SU-DHL-6 (cell line): ENCODE results near the gene UROD.

Source experiments
- H2AFZ ChIP-seq: fragments of 200-600 bp; sonication (generic); 2 replicates; pipeline ENCODE4 v1.6.1; 2014; ENCODE audit warnings: low read depth, mild to moderate bottlenecking, moderate library complexity, mixed read lengths, antibody characterized with exemption, low read length; ENCODE audit not compliant: severe bottlenecking
- H3F3A ChIP-seq: fragments of 200-600 bp; shearing (Covaris generic); 2 replicates; pipeline ENCODE4 v1.6.0; 2016; ENCODE audit warnings: antibody characterized with exemption, mild to moderate bottlenecking; ENCODE audit not compliant: insufficient read depth
- H3K27ac ChIP-seq: fragments of 200-600 bp; sonication (generic); 2 replicates; pipeline ENCODE4 v1.5.1; 2016; ENCODE audit warnings: low read depth, mild to moderate bottlenecking, low read length, moderate library complexity, mixed read lengths
- H3K27me3 ChIP-seq: fragments of 200-600 bp; sonication (generic), shearing (Covaris generic); 2 replicates; pipeline ENCODE4 v1.6.0; 2014; ENCODE audit warnings: mild to moderate bottlenecking, low read length
- H3K36me3 ChIP-seq: fragments of 200-600 bp; sonication (generic); 2 replicates; pipeline ENCODE4 v1.6.1; 2014; ENCODE audit warnings: mild to moderate bottlenecking, low read length, mixed read lengths
- H3K4me2 ChIP-seq: fragments of 300-600, 200-600 bp; shearing (Covaris generic), sonication (generic); 2 replicates; pipeline ENCODE4 v1.6.0; 2014; ENCODE audit warnings: low read length, low read depth, mild to moderate bottlenecking; ENCODE audit not compliant: poor library complexity, severe bottlenecking
- H3K4me3 ChIP-seq: fragments of 200-600 bp; sonication (generic); 2 replicates; pipeline ENCODE4 v1.5.1; 2014; ENCODE audit warnings: antibody characterized with exemption, low read length, mild to moderate bottlenecking, mixed read lengths; ENCODE audit not compliant: insufficient read depth, poor library complexity, severe bottlenecking
- H3K79me2 ChIP-seq: fragments of 200-600 bp; sonication (generic); 2 replicates; pipeline ENCODE4 v1.6.1; 2014; ENCODE audit warnings: mild to moderate bottlenecking, low read length, moderate library complexity; ENCODE audit not compliant: insufficient read depth
- H3K9ac ChIP-seq: fragments of 200-600 bp; sonication (generic); 2 replicates; pipeline ENCODE4 v1.7.0; 2014; ENCODE audit warnings: mild to moderate bottlenecking, low read length
- H3K9me2 ChIP-seq: fragments of 200-600 bp; sonication (generic); replicated peaks from 2 replicates; pipeline ENCODE4 v1.6.1; 2014; ENCODE audit warnings: low read length; ENCODE audit not compliant: insufficient read depth
- H3K9me3 ChIP-seq: fragments of 200-600 bp; sonication (generic); 2 replicates; pipeline ENCODE4 v1.6.1; 2014; ENCODE audit warnings: low read length, mixed read lengths; ENCODE audit not compliant: insufficient read depth
- H4K20me1 ChIP-seq: fragments of 200-600 bp; sonication (generic); 2 replicates; pipeline ENCODE4 v1.6.1; 2014; ENCODE audit warnings: low read depth, mild to moderate bottlenecking, antibody characterized with exemption, low read length, moderate library complexity, mixed read lengths
- EZH2phosphoT487 ChIP-seq: fragments of 200-600 bp; sonication (generic), shearing (Covaris generic); conservative IDR thresholded peaks from 2 replicates; pipeline ENCODE4 v1.6.1; 2018; ENCODE audit warnings: mild to moderate bottlenecking, antibody characterized with exemption, low read length, moderate library complexity, mixed read lengths
- TF ChIP-seq, protein P1 (sequence below): fragments of 200-600 bp; sonication (generic); IDR thresholded peaks from one replicate; pipeline ENCODE4 v1.5.1; 2017; ENCODE audit warnings: antibody characterized with exemption, mild to moderate bottlenecking, low read length, moderate library complexity; ENCODE audit not compliant: insufficient read depth, poor library complexity, severe bottlenecking

UROD gene

DNA sequence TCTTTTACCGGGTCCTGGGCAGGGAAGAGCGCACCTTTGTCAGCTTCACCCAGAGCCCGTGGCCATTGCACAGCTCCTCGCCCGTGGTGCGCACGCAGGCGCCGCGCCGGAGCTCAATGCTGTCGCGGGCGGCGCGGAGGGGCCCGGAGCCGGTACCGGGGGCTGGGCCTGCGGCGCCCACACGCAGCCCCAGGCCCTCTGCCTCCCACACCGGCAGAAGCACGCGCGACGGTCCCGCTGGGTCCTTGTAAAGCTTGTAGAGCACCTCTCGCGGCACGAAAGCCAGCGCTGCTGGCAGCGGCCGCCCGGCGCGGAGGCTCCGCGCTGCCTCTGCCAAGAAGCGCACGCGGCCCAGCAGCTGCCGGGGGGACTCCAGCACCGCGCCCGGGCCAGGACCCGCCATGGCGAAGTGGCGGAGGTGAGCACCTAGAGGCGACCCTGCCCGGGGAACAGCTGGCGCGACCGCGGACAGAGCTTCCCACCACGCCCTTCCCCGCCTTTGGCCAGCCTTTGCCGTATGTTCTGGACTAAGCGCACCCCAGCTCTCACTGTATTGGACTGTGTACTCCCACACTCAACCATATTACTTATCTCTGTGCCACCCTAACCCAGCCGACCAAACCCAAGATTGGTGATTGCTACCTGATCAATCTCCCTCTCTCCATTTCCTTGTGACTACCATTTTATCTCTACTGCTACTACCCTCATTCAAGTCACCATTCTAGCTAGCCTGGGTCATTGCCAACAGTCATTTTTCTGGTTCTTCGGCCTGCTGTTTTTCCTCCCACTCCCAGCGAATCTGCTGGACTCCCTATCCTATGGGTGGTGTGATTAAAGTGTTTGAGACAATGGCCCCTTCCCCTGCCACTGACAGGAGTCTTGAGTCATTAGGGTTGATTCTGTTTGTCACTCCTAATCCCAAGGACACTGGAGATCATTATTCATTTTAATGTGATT, 921 bp upstream of the UROD start, which contains the start of gene HECTD3:
TSS of gene HECTD3 (minus strand) at position 470 of the 957 bp plus-strand sequence. CDS start at position 403, 67 bp downstream.
- H3K9me3 ChIP-seq, result no peaks in the 10 kb centered on the region
- H3K4me3 ChIP-seq, result peak within 1 kb of the TSS; percentile 79
- no peaks in the 10 kb centered on the region for H4K20me1 ChIP-seq
- no peaks in the 10 kb centered on the region for H3F3A ChIP-seq
- H3K9ac ChIP-seq, result peak within 1 kb of the TSS; percentile 70
- peak within 1 kb of the TSS; percentile 95 for H2AFZ ChIP-seq
- H3K79me2 ChIP-seq, result no peaks in the 10 kb centered on the region
- H3K4me2 ChIP-seq, result peak within 1 kb of the TSS; percentile 93
- H3K9me2 ChIP-seq, result no peaks in the 10 kb centered on the region
- no peaks in the 10 kb centered on the region for H3K27me3 ChIP-seq
- TF ChIP-seq, protein P1, sequence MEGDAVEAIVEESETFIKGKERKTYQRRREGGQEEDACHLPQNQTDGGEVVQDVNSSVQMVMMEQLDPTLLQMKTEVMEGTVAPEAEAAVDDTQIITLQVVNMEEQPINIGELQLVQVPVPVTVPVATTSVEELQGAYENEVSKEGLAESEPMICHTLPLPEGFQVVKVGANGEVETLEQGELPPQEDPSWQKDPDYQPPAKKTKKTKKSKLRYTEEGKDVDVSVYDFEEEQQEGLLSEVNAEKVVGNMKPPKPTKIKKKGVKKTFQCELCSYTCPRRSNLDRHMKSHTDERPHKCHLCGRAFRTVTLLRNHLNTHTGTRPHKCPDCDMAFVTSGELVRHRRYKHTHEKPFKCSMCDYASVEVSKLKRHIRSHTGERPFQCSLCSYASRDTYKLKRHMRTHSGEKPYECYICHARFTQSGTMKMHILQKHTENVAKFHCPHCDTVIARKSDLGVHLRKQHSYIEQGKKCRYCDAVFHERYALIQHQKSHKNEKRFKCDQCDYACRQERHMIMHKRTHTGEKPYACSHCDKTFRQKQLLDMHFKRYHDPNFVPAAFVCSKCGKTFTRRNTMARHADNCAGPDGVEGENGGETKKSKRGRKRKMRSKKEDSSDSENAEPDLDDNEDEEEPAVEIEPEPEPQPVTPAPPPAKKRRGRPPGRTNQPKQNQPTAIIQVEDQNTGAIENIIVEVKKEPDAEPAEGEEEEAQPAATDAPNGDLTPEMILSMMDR, result no peak
- no peak for TF ChIP-seq EZH2phosphoT487
- H3K27ac ChIP-seq, result peak within 1 kb of the TSS; percentile 39
- no peaks in the 10 kb centered on the region for H3K36me3 ChIP-seq

DNA sequence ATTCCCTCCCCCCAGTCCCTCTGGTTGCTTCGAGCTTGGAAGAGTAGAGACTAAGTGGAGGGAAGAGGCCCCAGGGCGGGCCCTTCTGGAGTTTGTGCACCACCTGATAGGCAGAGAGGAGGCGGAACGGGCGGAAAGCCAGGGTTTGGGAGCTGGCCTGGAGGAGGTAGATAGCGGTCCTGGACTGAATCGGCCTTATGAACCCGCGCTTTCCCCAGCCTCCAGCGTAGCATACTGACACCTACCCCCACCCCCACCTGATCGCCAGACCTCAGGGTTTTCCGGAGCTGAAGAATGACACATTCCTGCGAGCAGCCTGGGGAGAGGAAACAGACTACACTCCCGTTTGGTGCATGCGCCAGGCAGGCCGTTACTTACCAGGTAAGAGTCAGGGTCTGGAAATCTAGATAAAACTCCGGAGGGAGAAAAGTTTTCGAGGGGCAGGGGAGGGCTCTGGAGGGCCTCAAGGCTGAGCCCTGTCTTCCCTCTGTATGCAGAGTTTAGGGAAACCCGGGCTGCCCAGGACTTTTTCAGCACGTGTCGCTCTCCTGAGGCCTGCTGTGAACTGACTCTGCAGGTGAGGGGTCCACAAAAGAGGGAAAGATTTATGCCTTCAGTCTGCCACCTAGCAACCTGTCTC, 705 bp downstream of the UROD start:
- Histone ChIP-seq H3K79me2 (no peaks in the 10 kb centered on the region), H3K9ac (peak overlapping the region; percentile 70), H2AFZ (peak overlapping the region; percentile 79), H3K4me2 (peak overlapping the region; percentile 93), H3K36me3 (no peaks in the 10 kb centered on the region), H4K20me1 (no peaks in the 10 kb centered on the region), H3K4me3 (peak overlapping the region; percentile 79), H3K9me3 (no peaks in the 10 kb centered on the region), H3F3A (no peaks in the 10 kb centered on the region), H3K27ac (no peak overlapping the region), H3K9me2 (no peaks in the 10 kb centered on the region), H3K27me3 (no peaks in the 10 kb centered on the region)
- TF ChIP-seq EZH2phosphoT487, result no peak
- TF ChIP-seq, protein P1, result no peak

DNA sequence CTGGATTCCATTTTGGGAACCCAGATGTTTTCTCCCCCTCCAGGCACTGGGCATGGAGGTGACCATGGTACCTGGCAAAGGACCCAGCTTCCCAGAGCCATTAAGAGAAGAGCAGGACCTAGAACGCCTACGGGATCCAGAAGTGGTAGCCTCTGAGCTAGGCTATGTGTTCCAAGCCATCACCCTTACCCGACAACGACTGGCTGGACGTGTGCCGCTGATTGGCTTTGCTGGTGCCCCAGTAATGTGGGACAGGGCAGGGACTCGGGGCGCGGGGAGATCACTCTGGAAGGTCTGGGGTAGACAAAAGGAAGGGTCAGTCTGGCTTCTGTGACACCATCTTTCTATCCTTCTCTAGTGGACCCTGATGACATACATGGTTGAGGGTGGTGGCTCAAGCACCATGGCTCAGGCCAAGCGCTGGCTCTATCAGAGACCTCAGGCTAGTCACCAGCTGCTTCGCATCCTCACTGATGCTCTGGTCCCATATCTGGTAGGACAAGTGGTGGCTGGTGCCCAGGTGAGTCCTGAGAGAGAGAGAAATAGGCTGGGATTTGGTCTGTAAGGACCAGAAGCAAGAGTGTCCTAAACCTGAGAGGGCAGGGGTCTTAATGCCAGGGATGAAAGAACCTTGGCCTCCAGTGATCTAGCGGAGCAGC, 1.6 kb downstream of the UROD start:
- Histone ChIP-seq H3K4me3 (no peak overlapping the region), H3F3A (no peaks in the 10 kb centered on the region), H2AFZ (no peak overlapping the region), H3K9ac (no peak overlapping the region), H3K9me2 (no peaks in the 10 kb centered on the region), H3K27me3 (no peaks in the 10 kb centered on the region), H3K79me2 (no peaks in the 10 kb centered on the region), H3K9me3 (no peaks in the 10 kb centered on the region), H4K20me1 (no peaks in the 10 kb centered on the region), H3K27ac (no peak overlapping the region), H3K4me2 (peak overlapping the region; percentile 93), H3K36me3 (no peaks in the 10 kb centered on the region)
- TF ChIP-seq EZH2phosphoT487, result no peak
- TF ChIP-seq, protein P1, result no peak
